HL-60/S4 treated with retinoic acid at 250 ng/mL for 4 days and 3 days (cell line): Measurements from ENCODE around the gene PTPRD.

Experiments
- in situ Hi-C: fragments of 300-500 bp; cut with MboI; formaldehyde crosslinking; loops from 2 replicates; pipeline ENCODE4 v1.7.0; 2022; ENCODE audit warnings: low sequenced_read_pairs

Gene PTPRD

GRCh38 chr9:9790216-9790872 is 822.5 kb downstream of the PTPRD start:
- in situ Hi-C loops = no loop called here

GRCh38 chr9:9783711-9784110 is 829.1 kb downstream of the PTPRD start:
- in situ Hi-C loops = no loop called here

GRCh38 chr9:9783211-9783610 is 829.6 kb downstream of the PTPRD start:
- in situ Hi-C loops = no loop called here

GRCh38 chr9:9778293-9778692 is 834.5 kb downstream of the PTPRD start:
- in situ Hi-C loops = no loop called here

- in situ Hi-C loops = no loop called here
Observed at GRCh38 chr9:9774471-9774870, 838.3 kb downstream of the PTPRD start.

- in situ Hi-C loops = no loop called here
Observed at GRCh38 chr9:9771314-9771713, 841.5 kb downstream of the PTPRD start.

- in situ Hi-C loops = no loop called here
Observed at GRCh38 chr9:9764821-9765220, 848.0 kb downstream of the PTPRD start.

GRCh38 chr9:9754186-9754585 is 858.6 kb downstream of the PTPRD start:
- in situ Hi-C loops = no loop called here

GRCh38 chr9:9753266-9753665 is 859.5 kb downstream of the PTPRD start:
- in situ Hi-C loops = no loop called here

GRCh38 chr9:9752722-9753121 is 860.1 kb downstream of the PTPRD start:
- in situ Hi-C loops = no loop called here

GRCh38 chr9:9751996-9752395 is 860.8 kb downstream of the PTPRD start:
- in situ Hi-C loops = no loop called here

- in situ Hi-C loops = no loop called here
Observed at GRCh38 chr9:9750719-9751118, 862.1 kb downstream of the PTPRD start.

GRCh38 chr9:9749591-9749990 is 863.2 kb downstream of the PTPRD start:
- in situ Hi-C loops = no loop called here

GRCh38 chr9:9747787-9748186 is 865.0 kb downstream of the PTPRD start:
- in situ Hi-C loops = no loop called here

- in situ Hi-C loops = no loop called here
Observed at GRCh38 chr9:9746826-9747225, 866.0 kb downstream of the PTPRD start.

- in situ Hi-C loops = no loop called here
Observed at GRCh38 chr9:9743822-9744221, 869.0 kb downstream of the PTPRD start.

GRCh38 chr9:9730174-9730573 is 882.6 kb downstream of the PTPRD start:
- in situ Hi-C loops = no loop called here

GRCh38 chr9:9729082-9729481 is 883.7 kb downstream of the PTPRD start:
- in situ Hi-C loops = no loop called here

- in situ Hi-C loops = no loop called here
Observed at GRCh38 chr9:9719373-9720112, 893.3 kb downstream of the PTPRD start.

GRCh38 chr9:9718691-9719090 is 894.1 kb downstream of the PTPRD start:
- in situ Hi-C loops = no loop called here

GRCh38 chr9:9679433-9679832 is 933.4 kb downstream of the PTPRD start:
- in situ Hi-C loops = no loop called here

- in situ Hi-C loops = no loop called here
Observed at GRCh38 chr9:9674461-9674860, 938.3 kb downstream of the PTPRD start.

- in situ Hi-C loops = no loop called here
Observed at GRCh38 chr9:9670454-9670853, 942.3 kb downstream of the PTPRD start.
